ENCODE results near the gene SLC30A5.
"Not testable (repeated sequence)": the region's sequence is repeated elsewhere in the genome, so short reads cannot be mapped to it uniquely, and the experiment has no call there.

SLC30A5 gene

GRCh38 chr5:69093771-69094482 lies at the start of gene SLC30A5:
TSS of gene SLC30A5 (plus strand) at chr5:69094014. CDS start at chr5:69094256, 242 bp downstream.
- peak; percentile 98 to 99 for DNase-seq (ENCODE audit: low read depth in 2 of 2)

GRCh38 chr5:69045213-69045612 lies 48.6 kb upstream of the SLC30A5 start:
- not testable (repeated sequence) for DNase-seq (ENCODE audit: low read depth in 2 of 2)

GRCh38 chr5:69046375-69046957 lies 47.3 kb upstream of the SLC30A5 start:
- no peak for DNase-seq (ENCODE audit: low read depth in 2 of 2)

- DNase-seq (ENCODE audit: low read depth in 2 of 2), result no peak
Measured at GRCh38 chr5:69048230-69048629, 45.6 kb upstream of the SLC30A5 start.

- no peak for DNase-seq (ENCODE audit: low read depth in 2 of 2)
Measured at GRCh38 chr5:69049151-69049550, 44.7 kb upstream of the SLC30A5 start.

- no peak for DNase-seq (ENCODE audit: low read depth in 2 of 2)
Measured at GRCh38 chr5:69049796-69050195, 44.0 kb upstream of the SLC30A5 start.

- DNase-seq (ENCODE audit: low read depth in 2 of 2), result no peak
Measured at GRCh38 chr5:69050214-69050613, 43.6 kb upstream of the SLC30A5 start.

- no peak for DNase-seq (ENCODE audit: low read depth in 2 of 2)
Measured at GRCh38 chr5:69052181-69052580, 41.6 kb upstream of the SLC30A5 start.

- no peak for DNase-seq (ENCODE audit: low read depth in 2 of 2)
Measured at GRCh38 chr5:69074664-69075521, 18.9 kb upstream of the SLC30A5 start.

GRCh38 chr5:69075522-69076179 lies 18.2 kb upstream of the SLC30A5 start:
- no peak for DNase-seq (ENCODE audit: low read depth in 2 of 2)

GRCh38 chr5:69078921-69079540 lies 14.8 kb upstream of the SLC30A5 start:
- no peak for DNase-seq (ENCODE audit: low read depth in 2 of 2)

- no peak for DNase-seq (ENCODE audit: low read depth in 2 of 2)
Measured at GRCh38 chr5:69079556-69079955, 14.3 kb upstream of the SLC30A5 start.

- DNase-seq (ENCODE audit: low read depth in 2 of 2), result no peak
Measured at GRCh38 chr5:69083412-69083811, 10.4 kb upstream of the SLC30A5 start.

GRCh38 chr5:69084195-69084594 lies 9.6 kb upstream of the SLC30A5 start:
- DNase-seq (ENCODE audit: low read depth in 2 of 2), result no peak

- DNase-seq (ENCODE audit: low read depth in 2 of 2), result no peak
Measured at GRCh38 chr5:69084903-69085302, 8.9 kb upstream of the SLC30A5 start.

- DNase-seq (ENCODE audit: low read depth in 2 of 2), result no peak
Measured at GRCh38 chr5:69086206-69086605, 7.6 kb upstream of the SLC30A5 start.

GRCh38 chr5:69088006-69088405 lies 5.8 kb upstream of the SLC30A5 start:
- not testable (repeated sequence) for DNase-seq (ENCODE audit: low read depth in 2 of 2)

GRCh38 chr5:69090158-69090557 lies 3.7 kb upstream of the SLC30A5 start:
- no peak for DNase-seq (ENCODE audit: low read depth in 2 of 2)

GRCh38 chr5:69091771-69092170 lies 2.0 kb upstream of the SLC30A5 start:
- DNase-seq (ENCODE audit: low read depth in 2 of 2), result no peak

GRCh38 chr5:69092969-69093368 lies 845 bp upstream of the SLC30A5 start:
- DNase-seq (ENCODE audit: low read depth in 2 of 2), result no peak

- no peak for DNase-seq (ENCODE audit: low read depth in 2 of 2)
Measured at GRCh38 chr5:69099302-69099701, 5.5 kb downstream of the SLC30A5 start.

GRCh38 chr5:69103521-69103920 lies 9.7 kb downstream of the SLC30A5 start:
- DNase-seq (ENCODE audit: low read depth in 2 of 2), result no peak
